MCF 10A (cell line): Measurements from ENCODE around the gene GPATCH2L. TPM values are rescaled to one million over a fixed set of nuclear protein-coding genes. Genes with fewer than 3 reads are reported as not detected.

ENCODE experiments used
- BruUV-seq: library from RNA; stranded (reverse); fragments of 400-500 nt; replicated peaks from 2 replicates; lab custom pipeline; 2021; lab: Mats Ljungman, UMichigan
- CTCF ChIA-PET: fragments of 300-600 bp; sonication (Branson Sonifier 250); formaldehyde crosslinking; extraction: SDS; loops from one replicate; lab custom pipeline; 2021; ENCODE audit warnings: antibody characterized with exemption, inconsistent platforms; lab: Yijun Ruan, JAX
- POLR2A ChIA-PET: fragments of 300-600, 350-650 bp; sonication (Branson Sonifier 250); formaldehyde crosslinking; extraction: SDS; loops from one replicate; lab custom pipeline; 2020; ENCODE audit warnings: antibody characterized with exemption, inconsistent platforms; lab: Yijun Ruan, JAX
- DNase-seq: peaks from one replicate; pipeline ENCODE4 v3.0.0-alpha.2; 2018; ENCODE audit not compliant: unreplicated experiment
- H3K27ac Mint-ChIP-seq: one replicate; pipeline ENCODE4 v1.8.0; 2022; ENCODE audit warnings: mild to moderate bottlenecking, low read depth, mixed read lengths; ENCODE audit not compliant: unreplicated experiment
- H3K27me3 Mint-ChIP-seq: one replicate; pipeline ENCODE4 v1.8.0; 2022; ENCODE audit warnings: mixed read lengths; ENCODE audit not compliant: insufficient read depth, unreplicated experiment
- H3K36me3 Mint-ChIP-seq: one replicate; pipeline ENCODE4 v1.8.0; 2022; ENCODE audit warnings: mild to moderate bottlenecking, moderate library complexity, mixed read lengths; ENCODE audit not compliant: insufficient read depth, unreplicated experiment
- H3K4me1 Mint-ChIP-seq: one replicate; pipeline ENCODE4 v1.8.0; 2022; ENCODE audit warnings: mixed read lengths; ENCODE audit not compliant: insufficient read depth, unreplicated experiment
- H3K4me3 Mint-ChIP-seq: one replicate; pipeline ENCODE4 v1.8.0; 2022; ENCODE audit warnings: mild to moderate bottlenecking, moderate library complexity, mixed read lengths; ENCODE audit not compliant: unreplicated experiment
- H3K9me3 Mint-ChIP-seq: one replicate; pipeline ENCODE4 v1.8.0; 2022; ENCODE audit warnings: mixed read lengths; ENCODE audit not compliant: unreplicated experiment
- CTCF ChIP-seq: fragments of 200-600 bp; IDR thresholded peaks from one replicate; pipeline ENCODE4 v1.8.0; 2022; ENCODE audit warnings: antibody characterized with exemption, mild to moderate bottlenecking; ENCODE audit not compliant: unreplicated experiment
- intact Hi-C: fragments of 100-400 bp; cut with micrococcal nuclease; formaldehyde crosslinking; loops from 2 replicates; pipeline ENCODE4 v1.14.1; 2022
- total RNA-seq: library from RNA; stranded (reverse); gene quantifications from 2 replicates; pipeline ENCODE4 v1.2.3, GENCODE V29; 2022

The GPATCH2L gene
- total RNA-seq, 1 experiment from 2014 or later = 57.4 TPM

- no peak for DNase-seq
- H3K9me3 Mint-ChIP-seq = no peaks in the 10 kb centered on the region
- H3K4me3 Mint-ChIP-seq = no peak overlapping the region
- peaks cover 64% of the 10 kb centered on the region for H3K27me3 Mint-ChIP-seq
- ChIA-PET POLR2A (no interaction called here), CTCF (no interaction called here)
- intact Hi-C loops = no loop called here
- TF ChIP-seq CTCF = no peak
- no peak overlapping the region for H3K27ac Mint-ChIP-seq
- BruUV-seq = no TSS peak
- H3K4me1 Mint-ChIP-seq = no peaks in the 10 kb centered on the region
- no peaks in the 10 kb centered on the region for H3K36me3 Mint-ChIP-seq
Observed at GRCh38 chr14:76131071-76131965, 20.4 kb upstream of the GPATCH2L start.

- TF ChIP-seq CTCF = no peak
- Mint-ChIP-seq H3K4me1 (no peaks in the 10 kb centered on the region), H3K27me3 (peaks cover 74% of the 10 kb centered on the region), H3K4me3 (no peak overlapping the region), H3K9me3 (no peaks in the 10 kb centered on the region), H3K27ac (no peak overlapping the region), H3K36me3 (no peaks in the 10 kb centered on the region)
- ChIA-PET CTCF (no interaction called here), POLR2A (interaction anchor here (0.6 kb wide), 1 partner anchor 525 kb away, joined by 3 read pairs; no protein-coding TSS in a partner anchor)
- DNase-seq = peak; percentile 52
- intact Hi-C loops = no loop called here
- BruUV-seq = no TSS peak
Observed at GRCh38 chr14:76133103-76133502, 18.6 kb upstream of the GPATCH2L start.

- no peak overlapping the region for H3K4me3 Mint-ChIP-seq
- POLR2A ChIA-PET = no interaction called here
- H3K27me3 Mint-ChIP-seq = peaks cover 76% of the 10 kb centered on the region
- no TSS peak for BruUV-seq
- H3K9me3 Mint-ChIP-seq = no peaks in the 10 kb centered on the region
- H3K4me1 Mint-ChIP-seq = no peaks in the 10 kb centered on the region
- CTCF ChIA-PET = interaction anchor here (0.6 to 0.7 kb wide), 2 partner anchors 150 to 981 kb away, joined by 3 read pairs; no protein-coding TSS in a partner anchor
- intact Hi-C loops = no loop called here
- DNase-seq = no peak
- no peaks in the 10 kb centered on the region for H3K36me3 Mint-ChIP-seq
- no peak for TF ChIP-seq CTCF
- H3K27ac Mint-ChIP-seq = no peak overlapping the region
Observed at GRCh38 chr14:76134231-76134630, 17.5 kb upstream of the GPATCH2L start.

- Mint-ChIP-seq H3K36me3 (no peaks in the 10 kb centered on the region), H3K4me1 (no peaks in the 10 kb centered on the region), H3K27me3 (peaks cover 77% of the 10 kb centered on the region), H3K4me3 (no peak overlapping the region), H3K27ac (no peak overlapping the region), H3K9me3 (no peaks in the 10 kb centered on the region)
- CTCF ChIA-PET = interaction anchor here (1.0 kb wide), 1 partner anchor 16 kb away, joined by 5 read pairs; no protein-coding TSS in a partner anchor
- no peak for DNase-seq
- intact Hi-C loops = no loop called here
- TF ChIP-seq CTCF = no peak
- POLR2A ChIA-PET = no interaction called here
- no TSS peak for BruUV-seq
Observed at GRCh38 chr14:76135722-76136121, 16.0 kb upstream of the GPATCH2L start.
